Ovary (tissue), 3 donors: ENCODE measurements around the gene GCK.

Experiments used
- CTCF ChIP-seq, 3 donors: fragments of 450-650 bp in 2 of 3; fragments of 200-600 bp in 1 of 3; IDR thresholded peaks; one replicate each; pipeline versions ENCODE4 v1.5.1 to v1.8.0; 2016 to 2022; ENCODE audit warnings: antibody characterized with exemption in 3 of 3, mild to moderate bottlenecking in 1 of 3
- EP300 ChIP-seq: sonication (generic); formaldehyde crosslinking; IDR thresholded peaks from one replicate; pipeline ENCODE4 v1.6.1; 2017; ENCODE audit warnings: antibody characterized with exemption
- POLR2A ChIP-seq: fragments of 450-650 bp; IDR thresholded peaks from one replicate; pipeline ENCODE4 v1.6.1; 2017; ENCODE audit warnings: antibody characterized with exemption, mild to moderate bottlenecking, moderate library complexity
- donor health status: DM: no; HTN: no; CAD: no.

GRCh38 chr7:44122529-44122928 is 66.7 kb downstream of the GCK start:
- TF ChIP-seq POLR2A = no peak
- no peak for TF ChIP-seq CTCF (IDR thresholded peaks at IDR 0.05)
- TF ChIP-seq EP300 = no peak
